NCI-H446 treated with DMSO at 0.1 percent for 48 hours (cell line): ENCODE measurements around the gene CABYR.

Source experiments
- DNase-seq: peaks from one replicate; lab custom pipeline; 2025; lab: John Stamatoyannopoulos, UW

Gene CABYR

DNA sequence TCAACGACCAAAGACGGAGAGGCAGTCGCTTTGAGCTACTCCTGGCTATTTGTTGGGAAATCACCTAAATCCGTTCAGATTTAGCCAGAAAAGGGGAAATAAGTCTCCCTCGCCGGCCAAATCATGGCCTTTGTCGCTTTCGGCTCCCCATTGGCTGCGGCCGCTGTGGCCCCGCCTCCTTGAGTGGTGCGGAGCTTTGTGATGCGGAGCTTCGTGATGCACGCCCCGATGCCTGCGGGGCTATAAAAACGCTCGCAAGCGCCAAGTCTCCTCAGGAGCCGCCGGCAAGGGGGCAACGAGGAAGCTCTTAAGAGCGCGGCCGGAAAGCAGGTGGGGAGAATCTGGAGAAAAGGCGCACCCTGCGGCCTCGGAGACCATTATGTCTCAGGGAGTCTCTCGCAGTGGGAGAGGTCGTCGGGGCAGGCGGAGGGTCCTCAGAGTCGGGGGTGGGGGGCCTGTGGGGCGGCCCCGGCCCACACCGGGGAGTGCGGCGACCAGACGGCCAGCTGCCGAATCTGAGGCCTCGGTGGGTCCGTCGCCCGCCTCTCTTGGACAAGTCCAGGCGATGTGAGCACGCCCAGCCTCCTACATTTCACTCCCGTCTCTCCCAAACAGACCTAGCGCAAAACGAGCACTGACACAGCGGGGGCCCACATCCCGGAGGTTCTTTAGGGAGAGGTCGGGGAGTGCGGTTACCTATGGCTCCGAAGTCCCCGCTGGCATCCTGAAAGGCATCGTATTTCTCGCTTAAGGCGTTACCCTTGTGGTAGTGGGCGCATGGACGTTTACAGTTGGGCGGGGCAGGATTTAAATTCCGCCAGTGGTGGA lies at the start of gene CABYR:
Gene CABYR (plus strand): TSS at position 274 of the 828 bp plus-strand sequence. CDS start 4,053 bp downstream, outside the sequence.
- peak; percentile 44 for DNase-seq

DNA sequence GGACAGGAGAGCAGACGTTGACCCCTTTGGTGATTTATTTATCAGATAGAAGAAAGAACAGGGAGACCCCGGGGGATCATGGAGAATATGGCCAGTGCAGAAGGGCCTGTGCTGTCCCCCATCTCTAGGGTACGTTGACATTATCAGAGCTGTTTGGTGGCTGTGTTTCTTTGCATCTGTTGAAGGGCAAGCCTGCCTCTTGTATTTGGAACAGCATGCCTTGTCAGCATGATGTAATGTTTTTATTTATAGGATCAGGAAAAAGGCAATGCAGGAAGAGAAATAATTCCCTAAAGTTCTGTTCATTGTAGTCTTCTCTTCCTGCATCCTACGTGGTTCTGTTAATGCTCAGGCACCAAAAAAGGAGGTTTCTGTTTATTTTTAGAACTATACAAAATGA lies 49.8 kb upstream of the CABYR start:
- no peak for DNase-seq

DNA sequence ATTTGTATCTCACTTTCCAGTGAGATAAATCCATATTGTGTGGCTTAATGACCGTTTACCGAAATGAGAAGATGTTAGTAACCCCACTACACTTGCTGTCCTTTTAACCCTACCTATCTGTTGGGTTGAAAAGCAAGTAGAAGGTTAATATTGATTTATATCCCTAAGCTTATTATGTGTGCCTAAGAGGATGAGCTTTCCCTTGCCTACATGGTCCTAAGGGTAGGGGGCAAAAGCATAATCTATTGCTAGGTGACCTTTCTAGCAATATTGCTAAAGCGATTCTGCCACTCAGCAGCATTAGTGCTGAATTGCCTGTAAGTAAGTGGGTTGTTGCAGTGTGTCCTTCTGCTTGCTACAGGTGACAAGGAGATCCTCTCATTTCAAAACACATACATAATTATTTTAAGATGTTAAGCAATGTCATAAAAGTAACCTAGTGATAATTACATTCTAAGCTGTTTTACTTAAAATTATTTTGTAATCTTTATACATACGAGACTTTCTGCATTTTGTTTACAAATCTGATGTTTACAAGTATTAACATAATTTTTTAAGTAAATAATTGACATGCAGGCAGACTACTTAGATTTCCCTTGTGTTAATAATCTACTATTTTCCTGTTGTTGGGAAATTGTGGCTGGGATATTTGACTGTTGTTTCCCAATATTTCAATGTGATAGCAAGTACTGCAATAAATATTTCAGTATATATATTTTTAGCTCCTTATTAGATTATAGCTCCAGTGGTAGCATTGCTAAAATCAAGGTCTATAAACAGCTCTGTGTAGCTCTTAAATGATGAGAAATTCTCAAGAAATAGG lies 49.1 kb upstream of the CABYR start:
- DNase-seq, result no peak

DNA sequence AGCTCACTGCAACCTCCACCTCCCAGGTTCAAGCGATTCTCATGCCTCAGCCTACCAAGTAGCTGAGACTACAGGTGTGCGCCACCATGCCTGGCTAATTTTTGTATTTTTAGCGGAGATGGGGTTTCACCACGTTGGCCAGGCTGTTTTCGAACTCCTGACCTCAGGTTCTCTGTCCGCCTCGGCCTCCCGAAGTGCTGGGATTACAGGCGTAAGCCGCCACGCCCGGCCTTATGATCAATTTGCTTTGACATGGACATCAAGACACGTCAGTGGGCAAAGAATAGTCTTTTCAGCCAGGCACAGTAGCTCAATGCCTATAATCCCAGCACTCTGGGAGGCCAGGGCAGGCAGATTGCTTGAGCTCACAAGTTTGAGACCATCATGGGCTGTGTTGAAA lies 48.0 kb upstream of the CABYR start:
- no peak for DNase-seq

GRCh38 chr18:24094561-24094960 lies 44.3 kb upstream of the CABYR start:
- DNase-seq, result no peak

DNA sequence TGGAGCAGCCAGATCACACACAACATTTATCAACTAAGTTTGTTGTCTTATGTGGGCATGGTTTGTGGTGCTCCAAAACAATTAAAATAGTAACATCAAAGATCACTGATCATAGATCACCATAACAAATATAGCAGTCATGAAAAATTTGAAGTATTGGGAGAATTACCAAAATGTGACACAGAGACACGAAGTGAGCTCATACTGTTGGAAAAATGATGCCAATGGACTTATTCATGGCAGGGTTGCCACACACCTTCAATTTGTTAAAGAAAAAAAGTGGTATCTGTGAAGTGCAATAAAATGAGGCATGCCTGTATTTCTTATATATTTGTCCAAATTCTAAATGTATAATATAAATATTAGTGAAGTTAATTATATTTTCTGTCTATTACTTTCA lies 42.9 kb upstream of the CABYR start:
- DNase-seq, result no peak

GRCh38 chr18:24103320-24104021 lies 35.4 kb upstream of the CABYR start:
- no peak for DNase-seq

DNA sequence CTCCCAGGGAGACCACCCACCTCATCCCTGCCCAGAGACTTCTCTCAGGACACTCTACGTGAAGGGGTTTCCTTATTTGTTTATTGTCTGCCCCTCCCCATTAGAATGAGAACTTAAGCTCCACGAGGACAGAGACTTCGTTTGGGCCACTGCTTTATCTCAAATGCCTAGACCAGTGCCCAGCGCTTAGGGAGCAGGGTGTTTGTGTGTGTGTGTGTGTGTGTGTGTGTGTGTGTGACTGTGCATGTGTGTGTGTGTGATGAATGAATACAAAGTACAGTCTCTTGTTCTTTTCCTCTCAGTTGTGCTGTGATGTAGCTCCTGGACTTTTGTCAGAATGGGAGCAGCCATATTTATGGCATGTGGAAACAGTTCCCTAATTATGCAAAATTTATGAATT lies 34.4 kb upstream of the CABYR start:
- DNase-seq, result no peak

GRCh38 chr18:24108641-24109040 lies 30.2 kb upstream of the CABYR start:
- DNase-seq, result no peak

DNA sequence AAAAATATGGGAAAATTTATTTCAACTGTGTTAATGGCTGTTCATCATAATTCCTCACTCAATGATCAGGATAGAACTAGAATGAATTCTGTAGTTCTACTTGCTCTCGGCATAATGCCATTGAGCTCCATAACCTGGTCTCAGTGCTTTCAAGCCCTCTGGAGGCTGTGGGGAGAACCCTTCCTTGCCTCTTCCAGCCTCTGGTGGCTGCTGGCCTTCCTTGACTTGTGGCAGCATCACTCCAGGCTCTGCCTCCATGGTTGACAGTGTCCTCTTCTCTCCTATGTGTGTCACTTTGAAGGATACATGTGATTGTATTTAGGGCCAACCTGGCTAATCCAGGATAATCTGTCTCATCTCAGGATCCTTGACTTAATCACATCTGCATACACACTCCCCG lies 26.9 kb upstream of the CABYR start:
- DNase-seq, result no peak

DNA sequence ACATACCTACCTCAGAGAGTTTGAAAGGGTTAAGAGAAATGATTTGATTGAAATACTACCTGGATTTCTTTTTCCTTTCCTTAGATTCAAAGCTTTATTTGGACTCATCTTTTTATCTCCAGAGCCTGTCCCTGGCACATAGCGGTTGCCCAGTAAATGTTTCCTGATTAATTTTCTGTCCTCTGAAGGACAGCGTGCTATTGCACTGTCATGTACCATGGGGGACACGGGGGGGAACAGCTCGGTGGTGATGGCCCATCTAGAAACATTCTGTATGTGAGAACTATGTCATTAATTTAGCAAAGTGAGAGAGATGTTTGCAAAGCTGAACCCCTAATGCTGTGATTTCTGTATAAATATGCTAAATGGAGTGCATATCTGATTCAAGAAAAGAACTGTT lies 26.4 kb upstream of the CABYR start:
- DNase-seq, result no peak

- no peak for DNase-seq
These were observed 25.8 kb upstream of the CABYR start for GRCh38 chr18:24112874-24113615.

GRCh38 chr18:24114924-24115549 lies 23.8 kb upstream of the CABYR start:
- DNase-seq, result no peak

DNA sequence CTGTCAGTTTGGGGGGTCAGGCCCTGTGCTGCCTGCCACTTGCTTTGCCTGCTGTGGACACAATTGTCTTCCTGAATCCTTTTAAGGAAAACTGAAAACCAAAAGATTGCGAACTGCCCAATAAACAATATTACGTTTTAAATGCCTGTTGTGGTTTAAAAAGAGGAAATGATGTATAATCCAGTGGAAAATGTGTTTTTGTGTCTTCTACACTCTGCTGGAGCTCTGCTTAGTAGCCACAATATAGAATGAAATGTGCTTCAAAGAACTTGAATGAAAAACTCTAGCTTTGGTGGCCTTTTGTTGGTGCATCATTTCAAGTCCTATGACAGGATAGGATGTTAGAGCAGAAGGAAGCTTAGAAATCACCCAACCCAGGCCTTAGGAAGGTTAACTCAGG lies 23.2 kb upstream of the CABYR start:
- DNase-seq, result no peak

- DNase-seq, result peak; percentile 16
These were observed 19.9 kb upstream of the CABYR start for GRCh38 chr18:24118750-24119577.

GRCh38 chr18:24120676-24121075 lies 18.2 kb upstream of the CABYR start:
- DNase-seq, result no peak

DNA sequence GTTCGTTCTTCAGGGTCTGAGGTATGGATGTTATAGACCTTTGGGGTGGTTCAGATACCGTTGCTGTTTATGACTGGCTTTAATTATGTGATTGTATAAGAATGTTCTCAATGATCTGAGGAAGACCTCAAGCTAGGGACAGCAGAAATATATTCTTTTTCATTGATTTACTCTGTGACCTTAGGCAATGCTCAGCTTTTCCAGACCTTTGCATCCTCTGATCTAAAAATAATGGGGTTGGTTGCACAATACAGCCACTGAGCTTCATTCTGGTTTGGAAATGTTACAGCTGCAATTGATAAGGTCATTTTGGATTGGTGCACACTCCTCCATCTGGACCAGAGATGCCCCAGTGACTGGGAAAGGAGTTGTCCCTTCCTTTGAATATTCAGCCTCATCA lies 17.2 kb upstream of the CABYR start:
- no peak for DNase-seq

DNA sequence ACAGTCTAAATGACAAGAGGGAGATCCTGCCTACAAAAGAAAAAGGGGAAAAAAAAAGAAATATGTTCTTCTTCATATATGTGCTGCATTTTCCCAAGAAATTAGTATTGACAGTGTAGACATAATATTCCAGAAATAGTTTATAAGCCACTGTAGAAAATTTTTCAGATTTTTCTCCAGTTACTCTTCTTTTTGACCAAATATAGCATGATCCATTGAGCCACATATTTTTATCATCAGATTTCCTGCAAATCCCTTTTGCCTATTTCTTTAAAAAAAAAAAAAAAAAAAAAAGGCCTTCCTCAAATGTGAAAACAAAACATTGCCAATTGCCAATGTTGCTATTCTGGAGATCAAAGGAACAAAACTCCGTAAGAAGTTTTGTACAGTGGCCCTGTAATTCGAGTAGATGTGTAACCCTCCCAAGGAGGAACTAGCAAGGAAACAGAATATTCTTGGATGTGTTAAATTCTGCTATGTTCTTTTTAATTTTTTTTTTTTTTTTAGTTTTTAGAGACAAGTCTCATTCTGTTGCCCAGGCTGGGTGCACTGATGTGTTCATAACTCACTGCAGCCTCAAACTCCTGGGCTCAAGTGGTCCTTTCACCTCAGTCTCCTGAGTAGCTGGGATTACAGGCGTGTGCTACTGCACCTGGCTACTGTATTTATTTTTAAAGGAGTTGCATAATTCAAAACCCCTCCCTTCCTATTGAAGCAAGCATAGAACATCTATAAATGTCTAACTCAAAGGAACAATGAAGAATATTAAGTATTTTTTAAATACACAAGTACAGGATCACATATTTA lies 12.5 kb upstream of the CABYR start:
- no peak for DNase-seq

DNA sequence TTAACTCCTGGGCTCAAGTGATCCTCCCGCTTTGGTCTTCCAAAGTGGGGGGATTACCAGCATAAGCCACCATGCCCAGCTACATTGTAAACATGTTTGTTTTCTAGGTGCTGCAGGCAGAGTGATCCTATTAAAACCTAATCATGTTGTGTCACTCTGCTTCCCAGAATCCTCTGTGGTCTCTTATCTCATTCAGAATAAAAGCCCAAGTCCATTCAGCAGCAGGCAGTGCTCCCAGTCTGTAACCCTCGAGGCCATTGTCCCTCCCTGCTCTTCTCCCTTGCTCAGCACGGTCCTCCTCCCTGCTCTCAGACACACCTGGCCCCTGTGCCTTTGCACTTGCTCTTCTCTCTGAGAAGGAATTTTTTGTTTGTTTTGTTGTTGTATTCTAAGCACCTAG lies 11.1 kb upstream of the CABYR start:
- DNase-seq, result no peak

- DNase-seq, result no peak
These were observed 10.2 kb upstream of the CABYR start for GRCh38 chr18:24128700-24129099.
